CD14-positive monocyte (primary cell): ENCODE measurements around the gene CWC27. TPM values are rescaled to one million over a fixed set of nuclear protein-coding genes. Genes with fewer than 3 reads are reported as not detected.

Source experiments
- DNase-seq, 3 donors: peaks; one replicate each; pipeline ENCODE4 v3.0.0-alpha.2; 2011 to 2022
- H2AFZ ChIP-seq: 2 replicates; pipeline ENCODE4 v1.6.0; 2012; ENCODE audit warnings: mild to moderate bottlenecking, low read depth, low read length, inconsistent platforms; ENCODE audit not compliant: insufficient read depth, poor library complexity, severe bottlenecking
- H3K27ac ChIP-seq, 2 donors: 1 replicate in 1 of 2; 2 replicates in 1 of 2; pipeline ENCODE4 v1.5.1; 2012 to 2013; ENCODE audit warnings: low read length in 2 of 2, control low read depth in 1 of 2, inconsistent platforms in 1 of 2, low read depth in 1 of 2, mild to moderate bottlenecking in 1 of 2
- H3K27me3 ChIP-seq, 2 donors: one replicate each; pipeline versions ENCODE4 v1.6.0 to v1.6.1; 2011 to 2013; ENCODE audit warnings: low read length in 2 of 2; ENCODE audit not compliant: control insufficient read depth in 2 of 2, insufficient read depth in 2 of 2
- H3K36me3 ChIP-seq, 2 donors: replicated peaks in 1 of 2; 1 replicate in 1 of 2; 2 replicates in 1 of 2; pipeline versions ENCODE4 v1.5.1 to v1.6.1; 2012 to 2013; ENCODE audit warnings: low read length in 2 of 2, control low read depth in 1 of 2, inconsistent platforms in 1 of 2, mild to moderate bottlenecking in 1 of 2; ENCODE audit not compliant: insufficient read depth in 2 of 2, control insufficient read depth in 1 of 2
- H3K4me1 ChIP-seq, 2 donors: 1 replicate in 1 of 2; 2 replicates in 1 of 2; pipeline versions ENCODE4 v1.5.1 to v1.6.1; 2012 to 2013; ENCODE audit warnings: low read length in 2 of 2, control low read depth in 1 of 2, inconsistent platforms in 1 of 2, mild to moderate bottlenecking in 1 of 2, moderate library complexity in 1 of 2; ENCODE audit not compliant: insufficient read depth in 2 of 2, control insufficient read depth in 1 of 2
- H3K4me2 ChIP-seq: replicated peaks from 2 replicates; pipeline ENCODE3; 2012; ENCODE audit warnings: low read length, moderate library complexity, mild to moderate bottlenecking; ENCODE audit not compliant: poor library complexity, severe bottlenecking; ENCODE audit errors: extremely low read depth
- H3K4me3 ChIP-seq, 3 experiments: fragments of 200-600 bp in 1 of 3; sonication (generic) in 1 of 3; replicated peaks in 1 of 3; 1 replicate in 2 of 3; 2 replicates in 1 of 3; pipeline ENCODE4 v1.5.1; 2011 to 2013; ENCODE audit warnings: low read length in 3 of 3, mild to moderate bottlenecking in 3 of 3, control low read depth in 2 of 3, low read depth in 2 of 3, inconsistent platforms in 1 of 3, moderate library complexity in 1 of 3
- H3K79me2 ChIP-seq: 2 replicates; pipeline ENCODE4 v1.6.0; 2012; ENCODE audit warnings: mild to moderate bottlenecking, control low read depth, inconsistent platforms, low read length, moderate library complexity; ENCODE audit not compliant: insufficient read depth
- H3K9ac ChIP-seq: 2 replicates; pipeline ENCODE4 v1.6.0; 2017; ENCODE audit warnings: low read length, mild to moderate bottlenecking; ENCODE audit not compliant: insufficient read depth, poor library complexity, severe bottlenecking
- H3K9me3 ChIP-seq, 2 donors: replicated peaks in 1 of 2; 1 replicate in 1 of 2; 2 replicates in 1 of 2; pipeline versions ENCODE4 v1.5.1 to v1.6.1; 2012 to 2013; ENCODE audit warnings: low read length in 2 of 2, control low read depth in 1 of 2; ENCODE audit not compliant: control insufficient read depth in 1 of 2, insufficient read depth in 1 of 2
- H4K20me1 ChIP-seq: 2 replicates; pipeline ENCODE4 v1.6.0; 2012; ENCODE audit warnings: mild to moderate bottlenecking, low read length, control low read depth, moderate library complexity; ENCODE audit not compliant: insufficient read depth
- H3K27ac Mint-ChIP-seq, 7 donors: one replicate each; pipeline ENCODE4 v1.8.0; 2020; ENCODE audit warnings: mild to moderate bottlenecking in 7 of 7, mixed read lengths in 7 of 7, moderate library complexity in 6 of 7, inconsistent platforms in 2 of 7
- H3K27me3 Mint-ChIP-seq, 3 donors: one replicate each; pipeline ENCODE4 v1.8.0; 2021 to 2022; ENCODE audit warnings: low read depth in 3 of 3, mild to moderate bottlenecking in 3 of 3, mixed read lengths in 3 of 3, moderate library complexity in 3 of 3, inconsistent platforms in 1 of 3
- H3K36me3 Mint-ChIP-seq, 2 donors: one replicate each; pipeline ENCODE4 v1.8.0; 2020; ENCODE audit warnings: mixed read lengths in 2 of 2, inconsistent platforms in 1 of 2, mild to moderate bottlenecking in 1 of 2
- H3K4me1 Mint-ChIP-seq: one replicate; pipeline ENCODE4 v1.8.0; 2020; ENCODE audit warnings: mild to moderate bottlenecking, mixed read lengths
- H3K4me3 Mint-ChIP-seq, 2 donors: one replicate each; pipeline ENCODE4 v1.8.0; 2020; ENCODE audit warnings: mild to moderate bottlenecking in 2 of 2, mixed read lengths in 2 of 2, moderate library complexity in 1 of 2
- H3K9me3 Mint-ChIP-seq, 7 donors: one replicate each; pipeline ENCODE4 v1.8.0; 2020 to 2022; ENCODE audit warnings: mixed read lengths in 7 of 7, mild to moderate bottlenecking in 6 of 7, moderate library complexity in 6 of 7, inconsistent platforms in 2 of 7
- CTCF ChIP-seq: fragments of 200-600 bp; IDR thresholded peaks from one replicate; pipeline ENCODE4 v1.8.0; 2022; ENCODE audit warnings: antibody characterized with exemption, mild to moderate bottlenecking
- WGBS: methylation state at CpG from one replicate; pipeline ENCODE4 v1.1.5; 2013; ENCODE audit warnings: missing lambda C conversion rate; ENCODE audit not compliant: insufficient coverage; 5-methylcytosine and 5-hydroxymethylcytosine counted together
- intact Hi-C, 2 donors: fragments of 100-400 bp; cut with micrococcal nuclease; formaldehyde crosslinking; loops; one replicate each; pipeline versions ENCODE4 v1.15.0 to v1.15.1; 2023
- polyA plus RNA-seq, 3 donors: library from polyadenylated mRNA; depleted of rRNA in 1 of 3; unstranded in 2 of 3; stranded (reverse) in 1 of 3; fragments of 300-500 nt in 2 of 3; fragments of >200 nt in 1 of 3; fragmentation: Illumina TruSeq in 2 of 3; gene quantifications; 1 replicate in 2 of 3; 2 replicates in 1 of 3; pipeline ENCODE4 v1.2.3, GENCODE V29; 2012 to 2021

CWC27 gene
- polyA plus RNA-seq, 3 donors, result 6.6 to 18.9 (median 14.5) TPM

GRCh38 chr5:64853777-64854176 is 85.0 kb downstream of the CWC27 start:
- Histone ChIP-seq H3K27ac (no peak overlapping the region), H3K36me3 (no peaks in the 10 kb centered on the region), H3K4me3 (no peak overlapping the region), H3K4me1 (no peaks in the 10 kb centered on the region), H4K20me1 (no peaks in the 10 kb centered on the region), H3K4me2 (no peak overlapping the region), H3K9me3 (no peaks in the 10 kb centered on the region), H3K9ac (no peak overlapping the region), H2AFZ (no peak overlapping the region), H3K79me2 (no peaks in the 10 kb centered on the region), H3K27me3 (no peaks in the 10 kb centered on the region)
- Mint-ChIP-seq H3K36me3 (peaks cover 6 to 10% of the 10 kb centered on the region in 2 donors), H3K27ac (no peak overlapping the region), H3K4me3 (no peak overlapping the region), H3K27me3 (no peaks in the 10 kb centered on the region), H3K4me1 (no peaks in the 10 kb centered on the region), H3K9me3 (peaks cover 0 to 4% (median 1%) of the 10 kb centered on the region in 7 donors)
- no peak for TF ChIP-seq CTCF
- DNase-seq, result no peak
- intact Hi-C loops, result no loop called here
- 100% methylated on average over 2 of the region's 5 CpGs for WGBS

GRCh38 chr5:64854855-64855254 is 86.1 kb downstream of the CWC27 start:
- Histone ChIP-seq H2AFZ (no peak overlapping the region), H3K79me2 (no peaks in the 10 kb centered on the region), H3K4me1 (no peaks in the 10 kb centered on the region), H3K27ac (no peak overlapping the region), H4K20me1 (no peaks in the 10 kb centered on the region), H3K9ac (no peak overlapping the region), H3K36me3 (no peaks in the 10 kb centered on the region), H3K27me3 (no peaks in the 10 kb centered on the region), H3K4me2 (no peak overlapping the region), H3K9me3 (no peaks in the 10 kb centered on the region), H3K4me3 (no peak overlapping the region)
- no peak for TF ChIP-seq CTCF
- Mint-ChIP-seq H3K27ac (no peak overlapping the region), H3K9me3 (peaks cover 0 to 2% (median 0%) of the 10 kb centered on the region in 7 donors), H3K36me3 (peaks cover 6 to 10% of the 10 kb centered on the region in 2 donors), H3K27me3 (no peaks in the 10 kb centered on the region), H3K4me3 (no peak overlapping the region), H3K4me1 (no peaks in the 10 kb centered on the region)
- WGBS, result no CpG with 5 or more reads among the region's 1 CpG
- intact Hi-C loops, result no loop called here
- DNase-seq, result no peak
